ENCODE measurements around the gene PLA2G3. TPM values are rescaled to one million over a fixed set of nuclear protein-coding genes. Genes with fewer than 3 reads are reported as not detected.

Gene PLA2G3
- total and polyA plus RNA-seq, 2 of the 8 experiments (the other 6 are each of a cell fraction or from before 2014, with no cell fraction given) = 18.1 to 25.9 TPM

DNA sequence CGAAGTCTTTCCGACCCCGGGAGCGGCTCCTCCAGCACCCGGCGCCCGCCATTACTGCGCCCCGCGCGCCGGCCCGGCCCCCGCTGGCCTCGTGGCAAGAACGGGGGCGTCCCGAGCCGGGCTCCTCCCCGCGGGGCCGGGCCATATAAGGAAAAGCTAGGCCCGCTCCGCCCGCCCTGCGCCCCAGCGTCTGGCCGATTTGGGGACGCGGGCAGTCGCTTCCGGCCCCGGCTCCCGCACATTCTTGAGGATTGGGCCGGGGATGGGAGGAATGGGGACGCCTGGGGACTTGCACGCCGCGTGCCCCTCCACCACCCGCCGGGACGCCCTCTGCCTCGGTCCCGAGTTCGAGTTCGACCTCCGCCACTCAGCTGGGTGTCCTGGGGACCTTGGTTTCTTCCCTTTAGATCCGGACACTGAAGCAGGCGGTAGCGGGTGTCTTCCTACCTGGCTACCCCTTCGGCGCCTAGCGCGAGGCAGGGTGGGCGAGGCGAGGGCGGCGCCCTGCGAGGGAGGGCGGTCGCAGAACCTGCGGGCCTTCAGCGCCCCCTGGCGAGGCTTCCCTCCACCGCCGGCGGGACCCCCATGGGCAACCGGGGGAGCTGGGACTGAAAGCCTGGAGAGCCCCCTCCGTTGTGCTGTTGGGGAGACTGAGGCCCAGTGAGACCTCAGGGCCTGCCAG is 55.4 kb downstream of the PLA2G3 start:
- peak overlapping the region; percentile 36; the same call in 1 of the 2 replicates for H2AFZ ChIP-seq (ENCODE audit: low read length)
- H2BK20ac ChIP-seq (ENCODE audit: low read length) = no peak overlapping the region
- peaks cover 0 to 9% of the 10 kb centered on the region in 2 experiments; a peak in 1 of 4 replicates for H3K79me2 ChIP-seq (ENCODE audit: control insufficient read depth in 1 of 2, insufficient read depth in 2 of 2, low read length in 2 of 2)
- H4K91ac ChIP-seq (replicated peaks; ENCODE audit: insufficient read length, low read length) = peak overlapping the region; percentile 93
- H3K56ac ChIP-seq (replicated peaks; ENCODE audit: insufficient read length, low read depth, low read length) = peak overlapping the region; percentile 78
- H3K4me1 ChIP-seq (replicated peaks in 1 of 4; ENCODE audit: control insufficient read depth in 3 of 4, insufficient read depth in 4 of 4, low read length in 3 of 4) = peaks cover 0 to 27% (median 16%) of the 10 kb centered on the region in 4 experiments; a peak in 6 of 7 replicates
- peak overlapping the region; percentile 94 for H4K5ac ChIP-seq (ENCODE audit: insufficient read length, low read depth, low read length)
- no peak overlapping the region for H3K14ac ChIP-seq (ENCODE audit: insufficient read length)
- peaks cover 0 to 5% (median 2%) of the 10 kb centered on the region in 4 experiments; a peak in 3 of 7 replicates for H3K27me3 ChIP-seq (replicated peaks in 1 of 4; ENCODE audit: control insufficient read depth in 3 of 4, extremely low read depth in 1 of 4, insufficient read depth in 3 of 4, low read length in 3 of 4)
- H3K23me2 ChIP-seq (ENCODE audit: low read depth, low read length) = peaks cover 14% of the 10 kb centered on the region
- H4K20me1 ChIP-seq (replicated peaks in 1 of 2; ENCODE audit: control insufficient read depth in 1 of 2, insufficient read depth in 2 of 2, low read length in 2 of 2) = peaks cover 3 to 7% of the 10 kb centered on the region in 2 experiments
- peak overlapping the region; percentile 85; the same call in 1 of the 2 replicates for H2BK12ac ChIP-seq (ENCODE audit: low read depth, low read length)
- H3K9ac ChIP-seq (replicated peaks in 1 of 4; ENCODE audit: extremely low read depth in 1 of 4, low read depth in 3 of 4, low read length in 3 of 4) = peak overlapping the region; percentile 50 to 92 (median 87)
- H3K9me3 ChIP-seq (ENCODE audit: insufficient read depth in 2 of 2, low read depth in 1 of 2, low read length in 1 of 2) = no peaks in the 10 kb centered on the region
- DNase-seq (ENCODE audit: low read depth in 1 of 2, low spot score in 2 of 2) (peak; percentile 61 to 95), FAIRE-seq (no peak)
- peak overlapping the region; percentile 92 for H3K4ac ChIP-seq (replicated peaks; ENCODE audit: insufficient read length, low read depth, low read length)
- H3K4me3 ChIP-seq (ENCODE audit: extremely low read depth in 1 of 4, insufficient read depth in 2 of 4, low read depth in 3 of 4, low read length in 4 of 4) = peak overlapping the region; percentile 58 to 84 (median 72)
- H3K36me3 ChIP-seq (ENCODE audit: control insufficient read depth in 2 of 4, insufficient read depth in 4 of 4, low read length in 3 of 4) = no peaks in the 10 kb centered on the region
- POLR2A ChIA-PET (ENCODE audit: partially characterized antibody) = interaction anchor here (0.7 to 12.2 kb wide), 40 partner anchors 11 to 479 kb away, joined by 3 to 220 read pairs (median 5); partner anchors contain the start of genes INPP5J, LIMK2, MORC2 and PATZ1
- CTCF ChIA-PET (ENCODE audit: partially characterized antibody) = interaction anchor here (0.6 to 13.3 kb wide), 16 partner anchors 13 to 143 kb away, joined by 3 to 207 read pairs (median 6); partner anchors contain the start of genes MORC2 and TUG1
- H3K79me1 ChIP-seq (ENCODE audit: low read depth, low read length) = no peaks in the 10 kb centered on the region; the same call in 1 of the 2 replicates
- H4K8ac ChIP-seq (ENCODE audit: extremely low read depth, insufficient read depth, low read length) = peak overlapping the region; percentile 94
- no peak overlapping the region for H2AK5ac ChIP-seq (ENCODE audit: low read depth, low read length)
- peak overlapping the region; percentile 60 for H2BK120ac ChIP-seq (replicated peaks; ENCODE audit: low read depth, low read length)
- H3K27ac ChIP-seq (ENCODE audit: low read depth, low read length) = peak overlapping the region; percentile 94
- 4% methylated on average over 41 of the region's 69 CpGs; no CpG with 5 or more reads in 1 of the 2 experiments for WGBS, 2 experiments (ENCODE audit: extremely low coverage in 1 of 2, insufficient coverage in 1 of 2, insufficient read length in 1 of 2, insufficient replicate concordance in 2 of 2, low coverage in 1 of 2, low lambda C conversion rate in 2 of 2, missing lambda C conversion rate in 1 of 2)
- H3K23ac ChIP-seq (ENCODE audit: insufficient read length) = no peak overlapping the region
- peak overlapping the region; percentile 95; the same call in 1 of the 2 replicates for H3K18ac ChIP-seq (ENCODE audit: extremely low read depth, low read length)
- H2BK15ac ChIP-seq (ENCODE audit: low read length) = no peak overlapping the region
- peak overlapping the region; percentile 95 for H2BK5ac ChIP-seq (ENCODE audit: low read depth, low read length)
- peak overlapping the region; percentile 93 to 96 for H3K4me2 ChIP-seq (ENCODE audit: insufficient read depth in 1 of 2, low read depth in 2 of 2, low read length in 2 of 2)
- peak; percentile 85; the same call in 1 of the 2 replicates for TF ChIP-seq SP4 (IDR thresholded peaks at IDR 0.05; ENCODE audit: low read length)
- peak; percentile 84 for TF ChIP-seq TBP (IDR thresholded peaks at IDR 0.05; ENCODE audit: low read depth, low read length)
- TF ChIP-seq TEAD4 (IDR thresholded peaks at IDR 0.05; ENCODE audit: low read depth, low read length) = peak; percentile 70
- TF ChIP-seq, protein P1, sequence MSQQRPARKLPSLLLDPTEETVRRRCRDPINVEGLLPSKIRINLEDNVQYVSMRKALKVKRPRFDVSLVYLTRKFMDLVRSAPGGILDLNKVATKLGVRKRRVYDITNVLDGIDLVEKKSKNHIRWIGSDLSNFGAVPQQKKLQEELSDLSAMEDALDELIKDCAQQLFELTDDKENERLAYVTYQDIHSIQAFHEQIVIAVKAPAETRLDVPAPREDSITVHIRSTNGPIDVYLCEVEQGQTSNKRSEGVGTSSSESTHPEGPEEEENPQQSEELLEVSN (IDR thresholded peaks at IDR 0.05) = peak; percentile 63; the same call in 1 of the 2 replicates
- TF ChIP-seq KDM1A (IDR thresholded peaks at IDR 0.05; ENCODE audit: borderline replicate concordance, low read length) = peak; percentile 48; the same call in 1 of the 2 replicates
- TF ChIP-seq, protein P2, sequence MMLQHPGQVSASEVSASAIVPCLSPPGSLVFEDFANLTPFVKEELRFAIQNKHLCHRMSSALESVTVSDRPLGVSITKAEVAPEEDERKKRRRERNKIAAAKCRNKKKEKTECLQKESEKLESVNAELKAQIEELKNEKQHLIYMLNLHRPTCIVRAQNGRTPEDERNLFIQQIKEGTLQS (IDR thresholded peaks at IDR 0.05; ENCODE audit: insufficient read depth, low read depth, low read length) = no peak
- peak; percentile 80; the same call in 1 of the 2 replicates for TF ChIP-seq EGR1 (IDR thresholded peaks at IDR 0.05; ENCODE audit: borderline replicate concordance, low read depth, low read length)
- no peak for TF ChIP-seq NRF1 (IDR thresholded peaks at IDR 0.05; ENCODE audit: low read depth, low read length)
- TF ChIP-seq POLR2AphosphoS5 (IDR thresholded peaks at IDR 0.05; ENCODE audit: low read depth, low read length) = peak; percentile 68
- TF ChIP-seq CTBP2 (IDR thresholded peaks at IDR 0.05; ENCODE audit: borderline replicate concordance, insufficient read depth, insufficient read length, low read length) = peak; percentile 48

All from H1 (cell line).